GM19043 (cell line): Measurements from ENCODE around the gene BIN1.

Experiments
- ATAC-seq: cut with Tn5 transposase; IDR thresholded peaks from one replicate; pipeline ENCODE4 v1.9.1; 2021; ENCODE audit warnings: low read depth; ENCODE audit not compliant: unreplicated experiment

The BIN1 gene

GRCh38 chr2:127080226-127080937 lies 26.6 kb downstream of the BIN1 start:
- ATAC-seq: peak; percentile 17

GRCh38 chr2:127079358-127079920 lies 27.5 kb downstream of the BIN1 start:
- ATAC-seq: no peak

- ATAC-seq: no peak
Measured at GRCh38 chr2:127078666-127079270, 28.2 kb downstream of the BIN1 start.

GRCh38 chr2:127078028-127078427 lies 28.9 kb downstream of the BIN1 start:
- ATAC-seq: no peak

GRCh38 chr2:127076924-127077323 lies 30.0 kb downstream of the BIN1 start:
- no peak for ATAC-seq

- no peak for ATAC-seq
Measured at GRCh38 chr2:127076290-127076689, 30.7 kb downstream of the BIN1 start.

GRCh38 chr2:127075821-127076220 lies 31.1 kb downstream of the BIN1 start:
- no peak for ATAC-seq

GRCh38 chr2:127074936-127075335 lies 32.0 kb downstream of the BIN1 start:
- no peak for ATAC-seq

GRCh38 chr2:127074358-127074757 lies 32.6 kb downstream of the BIN1 start:
- no peak for ATAC-seq

- no peak for ATAC-seq
Measured at GRCh38 chr2:127072970-127073369, 34.0 kb downstream of the BIN1 start.

GRCh38 chr2:127072396-127072795 lies 34.6 kb downstream of the BIN1 start:
- ATAC-seq: no peak

GRCh38 chr2:127071901-127072328 lies 35.0 kb downstream of the BIN1 start:
- no peak for ATAC-seq

- no peak for ATAC-seq
Measured at GRCh38 chr2:127070221-127070620, 36.7 kb downstream of the BIN1 start.

GRCh38 chr2:127069536-127069935 lies 37.4 kb downstream of the BIN1 start:
- no peak for ATAC-seq

GRCh38 chr2:127069003-127069402 lies 38.0 kb downstream of the BIN1 start:
- no peak for ATAC-seq

- no peak for ATAC-seq
Measured at GRCh38 chr2:127068351-127068741, 38.6 kb downstream of the BIN1 start.

GRCh38 chr2:127067620-127068350 lies 39.2 kb downstream of the BIN1 start:
- no peak for ATAC-seq

GRCh38 chr2:127066942-127067341 lies 40.0 kb downstream of the BIN1 start:
- no peak for ATAC-seq

- ATAC-seq: no peak
Measured at GRCh38 chr2:127065940-127066318, 41.0 kb downstream of the BIN1 start.

GRCh38 chr2:127065299-127065939 lies 41.5 kb downstream of the BIN1 start:
- no peak for ATAC-seq
